Astrocyte (in vitro differentiated cells and primary cell): ENCODE measurements around the gene KRTAP21-3. TPM values are rescaled to one million over a fixed set of nuclear protein-coding genes. Genes with fewer than 3 reads are reported as not detected.

Experiments used
- DNase-seq: peaks from one replicate; pipeline ENCODE4 v3.0.0-alpha.2; 2010; ENCODE audit warnings: low read depth
- FAIRE-seq: peaks from 2 replicates; lab custom pipeline; 2011; peaks lifted over from hg19 to GRCh38; lab: Jason Lieb, UNC
- H2AFZ ChIP-seq: 2 replicates; pipeline ENCODE4 v1.6.0; 2012; ENCODE audit warnings: low read depth, low read length, inconsistent platforms
- H3K27ac ChIP-seq: 2 replicates; pipeline ENCODE4 v1.5.1; 2011; ENCODE audit warnings: low read depth, low read length, inconsistent platforms
- H3K27me3 ChIP-seq: 2 replicates; pipeline ENCODE4 v1.6.0; 2011; ENCODE audit warnings: low read length, inconsistent platforms; ENCODE audit not compliant: insufficient read depth
- H3K36me3 ChIP-seq: 2 replicates; pipeline ENCODE4 v1.5.1; 2011; ENCODE audit warnings: low read length, inconsistent platforms; ENCODE audit not compliant: insufficient read depth
- H3K4me1 ChIP-seq: 2 replicates; pipeline ENCODE4 v1.5.1; 2011; ENCODE audit warnings: low read length, inconsistent platforms; ENCODE audit not compliant: insufficient read depth
- H3K4me2 ChIP-seq: 2 replicates; pipeline ENCODE4 v1.6.0; 2012; ENCODE audit warnings: low read length, inconsistent platforms
- H3K4me3 ChIP-seq: 2 replicates; pipeline ENCODE4 v1.5.1; 2011; ENCODE audit warnings: low read depth, mild to moderate bottlenecking, low read length, inconsistent platforms; ENCODE audit not compliant: insufficient read depth
- H3K79me2 ChIP-seq: 2 replicates; pipeline ENCODE4 v1.6.0; 2012; ENCODE audit warnings: mild to moderate bottlenecking, low read length, inconsistent platforms; ENCODE audit not compliant: insufficient read depth
- H3K9ac ChIP-seq: 2 replicates; pipeline ENCODE4 v1.6.0; 2012; ENCODE audit warnings: mild to moderate bottlenecking, low read length, inconsistent platforms
- H3K9me3 ChIP-seq: 2 replicates; pipeline ENCODE4 v1.5.1; 2012; ENCODE audit warnings: low read depth, mild to moderate bottlenecking, low read length, inconsistent platforms; ENCODE audit not compliant: insufficient read depth
- H4K20me1 ChIP-seq: 2 replicates; pipeline ENCODE4 v1.6.0; 2012; ENCODE audit warnings: low read length, inconsistent platforms; ENCODE audit not compliant: insufficient read depth
- H3K27ac Mint-ChIP-seq: one replicate; pipeline ENCODE4 v1.8.0; 2021; ENCODE audit warnings: mild to moderate bottlenecking, mixed read lengths; ENCODE audit not compliant: unreplicated experiment
- H3K27me3 Mint-ChIP-seq: one replicate; pipeline ENCODE4 v1.8.0; 2021; ENCODE audit warnings: low read depth, mixed read lengths; ENCODE audit not compliant: unreplicated experiment
- H3K36me3 Mint-ChIP-seq: one replicate; pipeline ENCODE4 v1.8.0; 2021; ENCODE audit warnings: low read depth, mixed read lengths; ENCODE audit not compliant: unreplicated experiment
- H3K4me1 Mint-ChIP-seq: one replicate; pipeline ENCODE4 v1.8.0; 2021; ENCODE audit warnings: low read depth, mixed read lengths; ENCODE audit not compliant: unreplicated experiment
- H3K4me3 Mint-ChIP-seq: one replicate; pipeline ENCODE4 v1.8.0; 2021; ENCODE audit warnings: mild to moderate bottlenecking, moderate library complexity, mixed read lengths; ENCODE audit not compliant: unreplicated experiment
- H3K9me3 Mint-ChIP-seq: one replicate; pipeline ENCODE4 v1.8.0; 2021; ENCODE audit warnings: mild to moderate bottlenecking, mixed read lengths; ENCODE audit not compliant: unreplicated experiment
- CTCF ChIP-seq: IDR thresholded peaks from 2 replicates; pipeline ENCODE4 v1.5.1; 2011; ENCODE audit warnings: low read depth, mild to moderate bottlenecking, inconsistent platforms, low read length, moderate library complexity; ENCODE audit not compliant: insufficient read depth
- EZH2 ChIP-seq: IDR thresholded peaks from 2 replicates; pipeline ENCODE4 v1.6.1; 2012; ENCODE audit warnings: mild to moderate bottlenecking, low read length, inconsistent platforms; ENCODE audit not compliant: insufficient read depth
- total RNA-seq: library from RNA; stranded (reverse); gene quantifications from 2 replicates; pipeline ENCODE4 v1.2.1, GENCODE V29; 2021

Gene KRTAP21-3
- total RNA-seq, 1 donor from 2014 or later = not detected

GRCh38 chr21:30713766-30714165, 4.8 kb downstream of the KRTAP21-3 start:
- no peak overlapping the region for H3K4me3 ChIP-seq
- no peak overlapping the region for H3K4me2 ChIP-seq
- no peak for TF ChIP-seq EZH2
- no peak for TF ChIP-seq CTCF
- peak; percentile 5 for DNase-seq
- H3K27me3 Mint-ChIP-seq = no peaks in the 10 kb centered on the region
- H3K4me1 Mint-ChIP-seq = peaks cover 12% of the 10 kb centered on the region
- no peak overlapping the region for H3K9ac ChIP-seq
- H3K4me1 ChIP-seq = peaks cover 3% of the 10 kb centered on the region
- H3K27ac Mint-ChIP-seq = no peak overlapping the region
- no peak for FAIRE-seq
- no peaks in the 10 kb centered on the region for H3K36me3 ChIP-seq
- H3K4me3 Mint-ChIP-seq = no peak overlapping the region
- H3K9me3 ChIP-seq = no peaks in the 10 kb centered on the region
- H3K27me3 ChIP-seq = no peaks in the 10 kb centered on the region
- no peaks in the 10 kb centered on the region for H4K20me1 ChIP-seq
- no peaks in the 10 kb centered on the region for H3K36me3 Mint-ChIP-seq
- H3K9me3 Mint-ChIP-seq = peaks cover 3% of the 10 kb centered on the region
- H3K79me2 ChIP-seq = no peaks in the 10 kb centered on the region
- H2AFZ ChIP-seq = no peak overlapping the region
- no peak overlapping the region for H3K27ac ChIP-seq

GRCh38 chr21:30710499-30710898, 8.1 kb downstream of the KRTAP21-3 start:
- Histone ChIP-seq H3K9ac (no peak overlapping the region), H3K4me3 (no peak overlapping the region), H3K9me3 (no peaks in the 10 kb centered on the region), H3K4me2 (no peak overlapping the region), H4K20me1 (no peaks in the 10 kb centered on the region), H3K79me2 (no peaks in the 10 kb centered on the region), H3K4me1 (no peaks in the 10 kb centered on the region), H3K27ac (no peak overlapping the region), H2AFZ (no peak overlapping the region), H3K36me3 (no peaks in the 10 kb centered on the region), H3K27me3 (no peaks in the 10 kb centered on the region)
- no peaks in the 10 kb centered on the region for H3K36me3 Mint-ChIP-seq
- DNase-seq = no peak
- FAIRE-seq = no peak
- H3K4me3 Mint-ChIP-seq = no peak overlapping the region
- H3K27me3 Mint-ChIP-seq = no peaks in the 10 kb centered on the region
- H3K4me1 Mint-ChIP-seq = peaks cover 5% of the 10 kb centered on the region
- TF ChIP-seq CTCF (no peak), EZH2 (no peak)
- H3K27ac Mint-ChIP-seq = no peak overlapping the region
- peaks cover 3% of the 10 kb centered on the region for H3K9me3 Mint-ChIP-seq

- DNase-seq (no peak), FAIRE-seq (no peak)
- H3K79me2 ChIP-seq = no peaks in the 10 kb centered on the region
- no peak overlapping the region for H3K27ac ChIP-seq
- H3K4me1 ChIP-seq = no peaks in the 10 kb centered on the region
- TF ChIP-seq EZH2 (no peak), CTCF (no peak)
- H3K9me3 ChIP-seq = no peaks in the 10 kb centered on the region
- Mint-ChIP-seq H3K36me3 (no peaks in the 10 kb centered on the region), H3K4me1 (no peaks in the 10 kb centered on the region), H3K27ac (no peak overlapping the region), H3K4me3 (no peak overlapping the region), H3K9me3 (peaks cover 1% of the 10 kb centered on the region), H3K27me3 (no peaks in the 10 kb centered on the region)
- no peaks in the 10 kb centered on the region for H4K20me1 ChIP-seq
- no peak overlapping the region for H3K4me3 ChIP-seq
- H3K4me2 ChIP-seq = no peak overlapping the region
- H3K36me3 ChIP-seq = no peaks in the 10 kb centered on the region
- no peak overlapping the region for H2AFZ ChIP-seq
- H3K27me3 ChIP-seq = no peaks in the 10 kb centered on the region
- H3K9ac ChIP-seq = no peak overlapping the region
Measured at GRCh38 chr21:30707409-30707808, 11.2 kb downstream of the KRTAP21-3 start.
